Pulmonary artery endothelial cell (primary cell): Measurements from ENCODE around the gene MRPL37. TPM values are rescaled to one million over a fixed set of nuclear protein-coding genes. Genes with fewer than 3 reads are reported as not detected.
"Not testable (repeated sequence)": the region's sequence is repeated elsewhere in the genome, so short reads cannot be mapped to it uniquely, and the experiment has no call there.

Experiments
- DNase-seq: peaks from one replicate; pipeline ENCODE4 v3.0.0-alpha.2; 2011; ENCODE audit warnings: low read depth, low spot score
- total RNA-seq: library from RNA; depleted of rRNA; stranded (reverse); fragments of >200 nt; gene quantifications from 2 replicates; pipeline ENCODE4 v1.2.3, GENCODE V29; 2014

Gene MRPL37
- total RNA-seq, 1 donor from 2014 or later: 67.6 TPM

GRCh38 chr1:54219688-54220003, 19.7 kb downstream of the MRPL37 start:
- DNase-seq: no peak

GRCh38 chr1:54220004-54220811, 20.2 kb downstream of the MRPL37 start:
- DNase-seq: no peak

- DNase-seq: no peak
Observed at GRCh38 chr1:54221113-54221834, 21.3 kb downstream of the MRPL37 start.

- DNase-seq: no peak
Observed at GRCh38 chr1:54221867-54222484, 22.0 kb downstream of the MRPL37 start.

- DNase-seq: no peak
Observed at GRCh38 chr1:54222711-54223110, 22.7 kb downstream of the MRPL37 start.

- no peak for DNase-seq
Observed at GRCh38 chr1:54223441-54224202, 23.7 kb downstream of the MRPL37 start.

GRCh38 chr1:54224233-54224632, 24.3 kb downstream of the MRPL37 start:
- DNase-seq: no peak

- no peak for DNase-seq
Observed at GRCh38 chr1:54225378-54225777, 25.4 kb downstream of the MRPL37 start.

GRCh38 chr1:54225986-54226559, 26.1 kb downstream of the MRPL37 start:
- DNase-seq: no peak

GRCh38 chr1:54227091-54227602, 27.2 kb downstream of the MRPL37 start:
- no peak for DNase-seq

GRCh38 chr1:54227891-54228310, 27.9 kb downstream of the MRPL37 start:
- DNase-seq: no peak

- no peak for DNase-seq
Observed at GRCh38 chr1:54228638-54229079, 28.7 kb downstream of the MRPL37 start.

- no peak for DNase-seq
Observed at GRCh38 chr1:54229281-54229891, 29.4 kb downstream of the MRPL37 start.

- DNase-seq: no peak
Observed at GRCh38 chr1:54230507-54231339, 30.8 kb downstream of the MRPL37 start.

- not testable (repeated sequence) for DNase-seq
Observed at GRCh38 chr1:54233196-54233595, 33.2 kb downstream of the MRPL37 start.

GRCh38 chr1:54234284-54234683, 34.3 kb downstream of the MRPL37 start:
- DNase-seq: no peak

GRCh38 chr1:54237586-54237985, 37.6 kb downstream of the MRPL37 start:
- DNase-seq: no peak

GRCh38 chr1:54238353-54239034, 38.5 kb downstream of the MRPL37 start:
- no peak for DNase-seq

GRCh38 chr1:54239035-54239383, 39.0 kb downstream of the MRPL37 start:
- DNase-seq: no peak
